Activated CD8-positive, alpha-beta T cell treated with anti-CD3 and anti-CD28 coated beads, Interleukin-2, amount 10 ng/mL, durations not matched to agents 7 days and 5 days (primary cell): Measurements from ENCODE around the gene CACNA1C. TPM values are rescaled to one million over a fixed set of nuclear protein-coding genes. Genes with fewer than 3 reads are reported as not detected.

ENCODE experiments used
- ATAC-seq: fragments of 150-1000 bp; cut with Tn5 transposase; one replicate; pipeline ENCODE4 v1.10.0; 2021; ENCODE audit warnings: moderate library complexity
- CTCF ChIA-PET: fragments of 350-600 bp; sonication (Branson Sonifier 250); formaldehyde crosslinking; loops from one replicate; lab custom pipeline; 2021; ENCODE audit warnings: antibody characterized with exemption; lab: Charles Lee
- POLR2A ChIA-PET: fragments of 350-600 bp; sonication (Branson Sonifier 250); formaldehyde crosslinking; loops from one replicate; lab custom pipeline; 2021; ENCODE audit warnings: antibody characterized with exemption; lab: Charles Lee
- DNase-seq: peaks from one replicate; pipeline ENCODE4 v3.0.0-alpha.2; 2020
- H3K27ac Mint-ChIP-seq: one replicate; pipeline ENCODE4 v1.8.0; 2021; ENCODE audit warnings: mild to moderate bottlenecking, mixed read lengths
- H3K27me3 Mint-ChIP-seq: one replicate; pipeline ENCODE4 v1.8.0; 2021; ENCODE audit warnings: low read depth, mixed read lengths
- H3K36me3 Mint-ChIP-seq: one replicate; pipeline ENCODE4 v1.8.0; 2021; ENCODE audit warnings: low read depth, mixed read lengths
- H3K4me1 Mint-ChIP-seq: one replicate; pipeline ENCODE4 v1.8.0; 2021; ENCODE audit warnings: low read depth, mixed read lengths
- H3K4me3 Mint-ChIP-seq: one replicate; pipeline ENCODE4 v1.8.0; 2021; ENCODE audit warnings: mild to moderate bottlenecking, mixed read lengths
- H3K9me3 Mint-ChIP-seq: one replicate; pipeline ENCODE4 v1.8.0; 2022; ENCODE audit warnings: mixed read lengths; ENCODE audit not compliant: insufficient read depth
- total RNA-seq, 2 experiments: library from RNA; stranded (reverse); gene quantifications; one replicate each; pipeline ENCODE4 v1.2.3, GENCODE V29; 2021

The CACNA1C gene
- total RNA-seq, 2 experiments from 2014 or later, result 0.08 TPM

DNA sequence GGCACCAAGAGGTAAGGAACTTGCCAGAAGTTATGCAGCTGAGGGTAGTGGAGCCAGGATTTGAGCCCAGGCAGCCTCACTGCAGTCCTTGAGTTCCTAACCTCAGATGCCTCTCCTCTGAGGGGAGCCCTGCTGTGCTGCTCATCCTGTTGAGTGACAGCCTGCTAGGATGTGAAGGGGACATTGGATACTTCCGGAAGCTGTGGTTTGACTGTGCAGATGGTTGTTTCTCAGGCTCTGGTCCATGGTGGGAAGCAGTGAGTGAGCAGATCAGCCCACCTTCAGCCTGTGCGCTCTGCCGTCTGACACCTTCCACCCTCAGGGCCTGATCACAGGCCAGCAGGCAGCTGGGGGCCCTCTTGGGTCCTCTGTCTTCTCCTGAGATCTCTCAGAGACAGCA lies 253.2 kb downstream of the CACNA1C start:
- H3K9me3 Mint-ChIP-seq, result no peaks in the 10 kb centered on the region
- ChIA-PET CTCF (no interaction called here), POLR2A (no interaction called here)
- H3K27me3 Mint-ChIP-seq, result no peaks in the 10 kb centered on the region
- ATAC-seq, result no peak
- no peak for DNase-seq
- no peak overlapping the region for H3K4me3 Mint-ChIP-seq
- no peak overlapping the region for H3K27ac Mint-ChIP-seq
- H3K4me1 Mint-ChIP-seq, result peaks cover 4% of the 10 kb centered on the region
- H3K36me3 Mint-ChIP-seq, result no peaks in the 10 kb centered on the region

DNA sequence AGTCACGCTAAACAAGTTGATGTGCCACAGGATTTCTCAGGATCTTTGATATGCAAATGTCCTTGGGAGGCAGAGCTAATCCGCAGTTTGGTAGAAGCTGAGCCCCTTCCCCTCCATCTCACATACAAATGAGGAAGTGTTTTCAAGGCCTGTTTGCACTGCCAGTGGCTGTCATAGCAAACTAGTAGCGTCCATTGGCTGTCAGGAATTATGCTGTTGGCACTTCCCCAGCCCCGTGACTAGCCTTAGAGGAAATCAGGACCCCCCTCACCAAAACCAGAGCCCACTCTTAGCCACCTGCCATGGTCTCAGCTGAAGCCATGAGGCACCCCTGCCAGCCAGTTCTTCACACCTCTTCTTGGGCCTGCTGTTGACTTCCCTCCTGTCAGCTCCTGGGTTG lies 253.9 kb downstream of the CACNA1C start:
- no peaks in the 10 kb centered on the region for H3K36me3 Mint-ChIP-seq
- H3K9me3 Mint-ChIP-seq, result no peaks in the 10 kb centered on the region
- no peak overlapping the region for H3K4me3 Mint-ChIP-seq
- no peak for ATAC-seq
- CTCF ChIA-PET, result no interaction called here
- H3K4me1 Mint-ChIP-seq, result peaks cover 4% of the 10 kb centered on the region
- no peak for DNase-seq
- H3K27me3 Mint-ChIP-seq, result no peaks in the 10 kb centered on the region
- no peak overlapping the region for H3K27ac Mint-ChIP-seq
- POLR2A ChIA-PET, result no interaction called here

DNA sequence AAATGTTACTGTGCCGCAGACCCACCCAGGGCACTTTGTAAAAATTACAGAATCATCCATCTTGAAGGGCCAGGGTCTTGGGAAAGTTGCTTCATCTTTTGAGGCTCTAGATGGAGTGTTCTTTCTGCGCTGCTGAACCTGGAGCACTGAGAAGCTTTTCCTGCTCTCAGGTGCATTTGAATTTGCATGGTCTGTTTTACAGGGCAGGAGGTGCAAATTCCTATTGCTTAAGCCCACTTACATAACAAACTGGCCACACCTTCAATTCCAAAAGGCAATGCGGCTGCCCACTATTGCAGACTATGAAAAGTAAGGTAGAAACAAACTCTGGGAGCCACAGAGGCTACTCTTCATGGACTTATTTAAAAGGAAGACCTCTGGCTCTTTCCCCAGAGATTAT lies 254.8 kb downstream of the CACNA1C start:
- H3K27me3 Mint-ChIP-seq, result no peaks in the 10 kb centered on the region
- POLR2A ChIA-PET, result no interaction called here
- H3K4me1 Mint-ChIP-seq, result peaks cover 4% of the 10 kb centered on the region
- no peak overlapping the region for H3K4me3 Mint-ChIP-seq
- no peak for ATAC-seq
- H3K9me3 Mint-ChIP-seq, result no peaks in the 10 kb centered on the region
- H3K36me3 Mint-ChIP-seq, result no peaks in the 10 kb centered on the region
- CTCF ChIA-PET, result no interaction called here
- DNase-seq, result no peak
- no peak overlapping the region for H3K27ac Mint-ChIP-seq

DNA sequence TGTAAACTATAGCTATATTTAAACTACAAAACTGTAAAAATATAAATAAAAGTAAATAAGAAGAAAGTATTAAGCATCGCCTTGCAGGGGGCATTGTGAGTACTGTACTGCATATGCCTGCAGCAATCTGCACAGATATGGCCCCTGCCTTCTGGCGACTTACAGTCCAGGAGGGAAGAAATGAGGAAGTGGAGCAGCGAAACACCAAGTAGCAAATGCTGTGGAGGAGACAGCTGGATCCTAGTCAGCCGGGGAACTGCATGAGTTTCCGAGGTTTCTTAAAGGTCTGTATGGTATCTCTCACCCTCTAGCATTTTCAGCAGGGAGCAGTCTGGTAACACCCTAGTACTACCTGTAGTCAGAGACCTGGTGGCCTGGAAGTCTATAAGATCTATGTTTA lies 256.9 kb downstream of the CACNA1C start:
- Mint-ChIP-seq H3K36me3 (no peaks in the 10 kb centered on the region), H3K9me3 (no peaks in the 10 kb centered on the region), H3K4me1 (peaks cover 4% of the 10 kb centered on the region), H3K27ac (no peak overlapping the region), H3K27me3 (peaks cover 3% of the 10 kb centered on the region), H3K4me3 (no peak overlapping the region)
- ATAC-seq (no peak), DNase-seq (no peak)
- ChIA-PET POLR2A (no interaction called here), CTCF (no interaction called here)

DNA sequence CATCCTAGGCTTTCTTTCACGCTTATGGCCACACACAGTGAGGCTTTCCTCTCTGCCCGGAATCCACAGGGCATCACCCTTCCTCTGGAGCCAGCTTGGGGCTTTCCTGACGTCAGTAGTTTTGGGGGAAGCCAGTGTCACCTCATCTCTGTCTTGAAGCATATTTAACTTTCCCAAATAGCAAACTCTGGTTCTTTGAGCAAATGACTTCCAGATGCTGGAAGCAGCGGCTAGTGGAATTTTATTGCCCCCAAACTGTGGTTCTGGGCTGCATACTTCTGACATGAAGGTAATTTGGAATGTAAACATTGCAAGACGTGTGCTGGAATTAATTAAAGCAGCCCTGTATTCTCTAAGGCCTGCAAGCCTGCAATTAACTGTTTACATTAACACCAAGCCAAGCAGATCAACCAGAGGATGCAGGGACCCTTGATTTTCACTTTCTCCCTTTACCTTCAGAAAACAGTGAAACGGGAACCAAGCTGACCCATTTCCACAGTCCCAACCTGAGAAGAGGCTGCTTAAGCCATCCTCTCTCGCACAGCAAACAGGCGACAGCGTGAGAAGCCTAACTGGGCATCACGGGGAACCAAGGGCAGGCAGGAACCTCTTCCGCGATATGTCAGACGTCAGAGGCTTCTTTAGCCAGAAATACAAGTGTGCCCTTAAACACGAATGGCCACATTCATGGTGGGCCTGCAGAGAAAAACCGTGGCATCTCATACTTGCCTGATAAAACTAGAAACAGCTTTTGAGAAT lies 258.4 kb downstream of the CACNA1C start:
- Mint-ChIP-seq H3K4me1 (no peaks in the 10 kb centered on the region), H3K36me3 (no peaks in the 10 kb centered on the region), H3K9me3 (no peaks in the 10 kb centered on the region), H3K27me3 (peaks cover 3% of the 10 kb centered on the region), H3K27ac (no peak overlapping the region), H3K4me3 (no peak overlapping the region)
- POLR2A ChIA-PET, result no interaction called here
- CTCF ChIA-PET, result no interaction called here
- ATAC-seq (no peak), DNase-seq (no peak)

DNA sequence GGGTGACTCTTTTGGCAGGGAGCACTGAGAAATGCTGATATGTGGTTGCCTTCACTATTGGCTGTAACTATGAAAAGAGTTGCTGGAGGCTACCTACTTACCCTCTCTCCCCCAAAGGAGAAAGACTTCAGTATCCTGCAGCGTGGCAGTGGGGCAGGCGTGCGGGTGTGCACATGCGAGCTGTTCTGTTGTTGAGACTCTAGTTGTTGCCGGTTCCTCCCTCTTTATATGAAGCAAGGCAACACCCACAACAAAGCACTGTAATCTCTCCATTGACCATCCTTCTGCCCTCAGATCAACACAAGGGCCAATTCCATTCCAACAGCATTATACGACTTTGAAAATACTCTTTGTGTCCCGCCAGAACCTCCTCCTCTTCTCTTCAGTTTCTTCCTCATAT lies 259.4 kb downstream of the CACNA1C start:
- DNase-seq (no peak), ATAC-seq (no peak)
- Mint-ChIP-seq H3K36me3 (no peaks in the 10 kb centered on the region), H3K4me3 (no peak overlapping the region), H3K9me3 (no peaks in the 10 kb centered on the region), H3K27me3 (peaks cover 3% of the 10 kb centered on the region), H3K27ac (no peak overlapping the region), H3K4me1 (no peaks in the 10 kb centered on the region)
- CTCF ChIA-PET, result no interaction called here
- POLR2A ChIA-PET, result no interaction called here

DNA sequence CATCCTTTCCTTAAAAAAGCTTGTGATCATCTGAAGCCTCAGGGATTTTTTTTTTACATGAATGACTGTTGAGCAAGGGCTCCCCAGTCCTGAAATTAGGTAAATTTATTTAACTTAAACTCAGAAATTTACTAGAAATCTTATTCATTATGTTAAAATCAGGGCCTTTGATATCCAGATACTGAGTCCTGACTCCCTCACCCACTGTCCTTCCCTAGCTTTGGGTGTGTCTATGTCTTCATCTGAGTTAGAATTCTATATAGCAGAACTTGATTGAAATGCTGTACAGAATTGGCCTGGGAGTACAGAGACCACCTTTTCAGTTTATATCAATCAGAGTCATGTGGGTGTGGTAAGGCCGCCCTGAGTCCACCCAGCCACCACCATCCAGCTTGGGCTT lies 260.0 kb downstream of the CACNA1C start:
- DNase-seq (no peak), ATAC-seq (no peak)
- POLR2A ChIA-PET, result no interaction called here
- Mint-ChIP-seq H3K27ac (no peak overlapping the region), H3K27me3 (peaks cover 3% of the 10 kb centered on the region), H3K4me3 (no peak overlapping the region), H3K9me3 (no peaks in the 10 kb centered on the region), H3K4me1 (no peaks in the 10 kb centered on the region), H3K36me3 (no peaks in the 10 kb centered on the region)
- CTCF ChIA-PET, result no interaction called here

DNA sequence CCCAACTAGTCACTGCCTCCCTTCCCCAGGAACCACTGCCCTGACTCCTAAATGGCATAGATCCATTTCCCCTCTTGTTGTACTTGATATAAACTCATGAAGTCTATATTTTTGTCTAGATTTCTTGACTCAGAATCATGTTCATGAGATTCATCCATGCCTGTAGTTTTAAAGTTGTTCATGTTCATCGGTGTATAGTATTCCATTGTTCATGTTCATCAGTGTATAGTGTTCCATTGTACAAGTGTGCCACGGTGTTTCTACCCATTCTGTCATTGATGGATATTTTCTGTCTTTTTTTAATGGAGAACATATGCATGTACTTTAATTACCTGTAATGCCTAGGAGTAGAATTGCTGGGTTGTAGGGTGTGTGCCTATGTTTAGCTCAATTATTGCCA lies 261.7 kb downstream of the CACNA1C start:
- DNase-seq, result no peak
- CTCF ChIA-PET, result no interaction called here
- no peaks in the 10 kb centered on the region for H3K9me3 Mint-ChIP-seq
- ATAC-seq, result no peak
- POLR2A ChIA-PET, result no interaction called here
- peaks cover 3% of the 10 kb centered on the region for H3K27me3 Mint-ChIP-seq
- H3K36me3 Mint-ChIP-seq, result no peaks in the 10 kb centered on the region
- H3K4me3 Mint-ChIP-seq, result no peak overlapping the region
- H3K4me1 Mint-ChIP-seq, result no peaks in the 10 kb centered on the region
- no peak overlapping the region for H3K27ac Mint-ChIP-seq

DNA sequence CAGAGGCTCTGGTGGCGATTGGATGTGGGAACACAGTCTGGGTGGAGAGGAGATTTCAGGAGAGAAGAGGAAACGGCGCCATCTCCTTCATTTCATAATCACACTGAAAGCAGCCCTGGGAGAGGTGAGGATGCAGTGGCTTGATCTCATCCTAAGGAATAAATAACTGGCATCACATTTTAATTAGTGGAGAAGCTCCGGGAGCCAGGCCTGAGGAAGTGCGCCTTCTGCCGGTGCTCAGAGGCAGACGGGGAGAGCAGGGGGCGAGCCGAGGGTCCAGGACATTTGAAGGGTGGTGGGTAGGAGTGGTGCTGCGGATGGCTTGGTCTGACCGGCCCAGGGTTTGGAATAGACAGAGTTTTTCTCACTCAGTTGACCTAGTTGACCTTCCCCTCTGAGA lies 265.0 kb downstream of the CACNA1C start:
- Mint-ChIP-seq H3K4me3 (no peak overlapping the region), H3K9me3 (no peaks in the 10 kb centered on the region), H3K27ac (no peak overlapping the region), H3K27me3 (peaks cover 3% of the 10 kb centered on the region), H3K36me3 (no peaks in the 10 kb centered on the region), H3K4me1 (no peaks in the 10 kb centered on the region)
- ChIA-PET POLR2A (no interaction called here), CTCF (no interaction called here)
- DNase-seq (no peak), ATAC-seq (no peak)

DNA sequence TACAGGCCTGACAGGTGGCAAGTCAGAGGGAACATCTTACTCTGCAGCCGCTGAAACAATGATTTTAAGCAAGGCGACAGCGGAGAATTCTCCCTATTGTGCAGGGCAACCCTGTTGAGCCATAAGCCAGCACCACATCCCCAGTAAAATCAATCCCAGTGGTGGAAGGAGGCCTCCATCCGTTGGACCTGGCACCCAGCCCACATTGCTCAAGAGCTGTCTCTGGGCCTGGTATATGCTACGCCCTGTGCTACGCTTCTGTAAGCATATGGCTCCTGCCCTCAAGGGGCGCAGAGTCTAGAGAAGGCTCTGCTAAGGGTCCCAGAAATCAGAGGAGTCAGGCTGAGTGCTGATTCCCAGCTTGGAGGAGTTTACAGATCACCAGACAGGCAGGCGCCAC lies 265.5 kb downstream of the CACNA1C start:
- no peak for ATAC-seq

DNA sequence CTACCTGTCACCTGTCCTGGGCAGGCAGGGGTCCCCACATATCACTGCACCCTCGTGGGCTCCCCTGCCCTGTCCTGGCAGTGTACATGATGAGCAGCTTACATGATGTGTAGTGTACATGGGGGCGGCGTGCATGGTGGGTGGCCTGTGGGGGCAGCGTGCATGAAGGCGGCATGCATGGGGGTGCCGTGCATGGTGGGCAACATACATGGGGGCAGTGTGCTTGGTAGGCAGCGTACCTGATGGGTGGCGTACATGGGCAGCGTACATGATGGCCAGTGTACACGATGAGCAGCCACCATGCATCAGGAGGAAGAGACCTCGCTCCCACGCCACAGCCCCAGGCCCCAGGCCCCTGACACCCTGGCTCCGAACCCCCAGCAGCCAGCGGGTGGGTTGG lies 266.3 kb downstream of the CACNA1C start:
- Mint-ChIP-seq H3K9me3 (no peaks in the 10 kb centered on the region), H3K4me3 (no peak overlapping the region), H3K4me1 (no peaks in the 10 kb centered on the region), H3K27ac (no peak overlapping the region), H3K36me3 (no peaks in the 10 kb centered on the region), H3K27me3 (peaks cover 3% of the 10 kb centered on the region)
- ChIA-PET CTCF (no interaction called here), POLR2A (no interaction called here)
- no peak for ATAC-seq
- no peak for DNase-seq

More for the DNA sequence above, 265.5 kb downstream of the CACNA1C start:
- CTCF ChIA-PET, result no interaction called here
- Mint-ChIP-seq H3K27me3 (peaks cover 3% of the 10 kb centered on the region), H3K4me1 (no peaks in the 10 kb centered on the region), H3K36me3 (no peaks in the 10 kb centered on the region), H3K9me3 (no peaks in the 10 kb centered on the region), H3K4me3 (no peak overlapping the region), H3K27ac (no peak overlapping the region)
- POLR2A ChIA-PET, result no interaction called here
- DNase-seq, result no peak

DNA sequence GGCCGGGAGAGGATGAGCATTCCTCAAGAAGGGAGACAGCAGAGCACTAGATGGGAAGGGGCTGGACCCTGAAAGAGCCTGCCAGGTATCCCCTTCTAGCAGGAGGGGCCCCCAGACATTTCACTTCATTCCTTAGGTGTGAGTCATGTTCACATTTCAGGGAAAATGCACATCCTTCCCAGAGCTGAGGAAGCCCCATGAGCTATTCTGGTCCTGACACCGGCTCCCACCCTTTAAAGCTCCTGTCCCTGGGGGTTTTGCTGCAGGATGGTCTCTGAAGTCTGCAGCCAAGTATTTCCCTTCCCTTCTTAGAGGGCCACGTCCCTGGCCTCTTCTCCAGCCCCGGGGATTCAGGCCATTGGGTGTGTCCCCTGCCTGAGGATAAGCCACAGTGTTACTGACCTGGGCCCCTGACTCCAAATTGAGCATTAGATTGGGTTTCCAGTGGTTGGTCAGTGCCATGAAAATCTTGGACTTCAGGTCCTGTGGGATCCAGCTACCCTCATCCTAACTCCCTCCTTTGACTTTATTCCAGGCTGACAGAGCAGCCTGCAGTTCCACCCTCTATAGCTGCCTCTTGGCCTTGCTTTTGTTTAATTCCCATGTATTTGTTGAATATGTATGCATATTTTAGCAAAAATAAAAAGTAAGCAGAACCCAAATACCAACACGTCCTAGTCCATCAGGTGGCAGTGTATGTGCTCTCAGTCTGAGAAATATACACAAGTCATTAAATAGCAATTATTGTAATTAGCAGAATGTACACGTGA lies 267.1 kb downstream of the CACNA1C start:
- POLR2A ChIA-PET, result no interaction called here

More for the DNA sequence above, 267.1 kb downstream of the CACNA1C start:
- Mint-ChIP-seq H3K4me1 (no peaks in the 10 kb centered on the region), H3K36me3 (no peaks in the 10 kb centered on the region), H3K4me3 (no peak overlapping the region), H3K27me3 (no peaks in the 10 kb centered on the region), H3K27ac (no peak overlapping the region), H3K9me3 (no peaks in the 10 kb centered on the region)
- DNase-seq (no peak), ATAC-seq (no peak)
- CTCF ChIA-PET, result no interaction called here
